Measurements from ENCODE around the gene GABARAP. TPM values are rescaled to one million over a fixed set of nuclear protein-coding genes. Genes with fewer than 3 reads are reported as not detected.

GABARAP gene
- total and polyA plus RNA-seq, 7 experiments from 2014 or later: 214 to 950 (median 296) TPM

DNA sequence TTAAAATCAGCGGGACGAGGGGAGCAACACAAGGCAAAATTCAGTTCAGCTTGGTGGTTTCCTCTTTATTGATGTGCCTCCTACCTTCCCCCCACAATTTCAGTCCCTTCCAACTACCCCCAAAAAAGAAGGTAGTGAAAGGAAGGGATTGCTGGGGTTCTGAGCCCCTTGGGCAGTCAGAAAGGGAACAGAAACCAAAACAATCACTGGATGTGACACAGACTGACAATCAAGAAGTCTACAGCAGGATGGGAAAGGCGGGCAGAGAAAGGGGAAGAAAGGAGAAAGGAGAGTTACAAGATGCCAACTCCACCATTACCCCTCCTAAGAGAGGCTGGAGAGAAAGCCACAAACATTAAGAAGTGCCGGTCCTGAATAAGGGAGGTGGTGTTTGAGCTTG, 1.9 kb downstream of the GABARAP start:
- H3K36me3 ChIP-seq (ENCODE audit: control insufficient read depth in 2 of 3, insufficient read depth in 3 of 3, low read length in 3 of 3): peaks cover 5 to 47% (median 13%) of the 10 kb centered on the region in 3 experiments
- peaks cover 5 to 32% (median 21%) of the 10 kb centered on the region in 5 donors for H3K36me3 Mint-ChIP-seq
- DNase-seq: no peak
- peaks cover 38 to 57% (median 52%) of the 10 kb centered on the region in 7 donors for H3K4me1 Mint-ChIP-seq
- peaks cover 22 to 37% of the 10 kb centered on the region in 2 donors for H3K4me1 ChIP-seq (ENCODE audit: control insufficient read depth in 2 of 2, insufficient read depth in 2 of 2, low read length in 2 of 2)
- H3K4me3 ChIP-seq (ENCODE audit: low read length): no peak overlapping the region
- no peaks in the 10 kb centered on the region for H3K27me3 ChIP-seq (ENCODE audit: control insufficient read depth in 2 of 2, insufficient read depth in 2 of 2, low read length in 2 of 2)
- H3K9me3 ChIP-seq (ENCODE audit: control insufficient read depth in 2 of 3, low read length in 3 of 3): no peaks in the 10 kb centered on the region
- H3K4me3 Mint-ChIP-seq: peak overlapping the region; percentile 88 to 98 (median 95)
- H3K9me3 Mint-ChIP-seq: peaks cover 0 to 10% (median 0%) of the 10 kb centered on the region in 11 donors
- POLR2A ChIA-PET: interaction anchor here (0.6 to 14.4 kb wide), 10 partner anchors 8 to 447 kb away, joined by 3 to 265 read pairs (median 13); partner anchors contain the start of genes ACADVL, ACAP1, CTDNEP1 and DLG4
- intact Hi-C loops (cut with micrococcal nuclease): loop anchor here in 1 of 2 donors (5.0 kb wide), 1 partner anchor 588 kb away; the partner anchor contains the start of genes C17orf100 and MED31
- H3K27ac ChIP-seq (ENCODE audit: low read depth, low read length): peak overlapping the region; percentile 92
- H3K27ac Mint-ChIP-seq: peak overlapping the region; percentile 29 to 100 (median 97)
- H3K27me3 Mint-ChIP-seq: peaks cover 0 to 5% (median 0%) of the 10 kb centered on the region in 5 donors
- no peak for ATAC-seq
- CTCF ChIA-PET: no interaction called here

DNA sequence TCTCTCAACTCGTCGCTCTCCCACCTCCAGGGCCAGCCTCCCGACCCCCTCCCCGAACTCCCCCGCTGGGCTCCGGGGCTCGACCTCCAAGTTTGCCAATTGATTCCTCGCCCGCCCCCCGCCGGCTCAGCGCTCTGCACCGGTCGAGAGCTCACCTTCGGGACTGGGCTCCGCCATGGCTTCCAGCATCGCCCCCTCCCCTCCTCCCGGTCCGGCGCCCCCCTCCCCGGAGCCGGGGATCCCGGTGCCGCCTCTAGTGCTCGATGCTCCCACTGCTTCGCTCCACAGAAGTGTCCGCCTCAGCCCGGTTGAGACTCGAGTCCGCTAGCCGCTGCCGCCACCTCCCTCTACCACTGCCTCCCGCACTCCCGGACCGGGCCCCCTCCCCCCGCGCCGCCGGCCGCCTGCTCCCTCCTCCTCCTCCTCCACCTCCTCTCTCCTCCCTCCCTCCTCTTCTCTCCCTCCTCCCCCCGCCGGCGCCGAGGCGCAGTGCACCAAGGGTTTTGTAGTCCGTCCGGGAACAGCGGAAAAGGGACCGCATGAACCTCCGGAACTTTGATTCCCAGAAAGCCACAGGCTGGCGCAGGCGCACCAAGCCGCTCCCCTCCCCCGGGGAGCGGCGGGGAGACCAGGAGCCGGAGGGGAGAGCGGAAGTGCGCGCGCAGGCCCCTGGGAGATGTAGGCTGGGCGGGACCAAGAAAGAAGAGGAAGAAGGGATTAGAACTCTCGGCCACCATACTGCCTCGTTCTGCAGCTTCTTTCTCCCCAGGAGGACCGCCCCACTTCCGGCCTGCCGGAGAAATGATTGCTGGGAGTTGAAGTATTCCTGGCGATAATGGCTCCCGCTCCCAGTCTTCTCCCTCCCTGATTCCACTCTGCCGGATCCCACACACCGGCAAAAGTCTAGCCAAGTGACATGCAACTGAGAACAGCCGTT, 2.9 kb downstream of the GABARAP start, which contains the start of gene PHF23:
Gene PHF23 (minus strand): TSS at position 367 of the 937 bp plus-strand sequence. CDS start 178 bp downstream, at position 189.
- DNase-seq (peak; percentile 91 to 98 (median 97)), ATAC-seq (peak; percentile 78)
- Histone ChIP-seq H3K36me3 (ENCODE audit: control insufficient read depth in 2 of 3, insufficient read depth in 3 of 3, low read length in 3 of 3) (peaks cover 5 to 49% (median 8%) of the 10 kb centered on the region in 3 experiments), H3K4me1 (ENCODE audit: control insufficient read depth in 2 of 2, insufficient read depth in 2 of 2, low read length in 2 of 2) (peaks cover 32 to 44% of the 10 kb centered on the region in 2 donors), H3K9me3 (ENCODE audit: control insufficient read depth in 2 of 3, low read length in 3 of 3) (no peaks in the 10 kb centered on the region), H3K27ac (ENCODE audit: low read depth, low read length) (peak within 1 kb of the TSS; percentile 92), H3K4me3 (ENCODE audit: low read length) (peak within 1 kb of the TSS; percentile 76), H3K27me3 (ENCODE audit: control insufficient read depth in 2 of 2, insufficient read depth in 2 of 2, low read length in 2 of 2) (no peaks in the 10 kb centered on the region)
- Mint-ChIP-seq H3K4me1 (peaks cover 38 to 67% (median 60%) of the 10 kb centered on the region in 7 donors), H3K9me3 (peaks cover 0 to 13% (median 0%) of the 10 kb centered on the region in 11 donors), H3K27ac (peak within 1 kb of the TSS; percentile 55 to 100 (median 95)), H3K27me3 (peaks cover 0 to 7% (median 0%) of the 10 kb centered on the region in 5 donors), H3K4me3 (peak within 1 kb of the TSS; percentile 88 to 98 (median 95)), H3K36me3 (peaks cover 5 to 34% (median 18%) of the 10 kb centered on the region in 5 donors)
- intact Hi-C loops (cut with micrococcal nuclease): loop anchor here (1.0 to 10.0 kb wide), 18 partner anchors 13 to 917 kb away; partner anchors contain the start of genes EIF5A (in 2 of the 2), ELP5 (in 2 of the 2), TMEM102 (in 2 of the 2) and TP53 (in 2 of the 2)
- ChIA-PET CTCF (interaction anchor here (1.6 kb wide), 1 partner anchor 19 kb away, joined by 9 read pairs; the partner anchor contains the start of genes ACADVL and DLG4), POLR2A (interaction anchor here (0.6 to 14.4 kb wide), 14 partner anchors 11 to 448 kb away, joined by 3 to 265 read pairs (median 5); partner anchors contain the start of genes ACADVL, ACAP1, CTDNEP1 and DLG4)

DNA sequence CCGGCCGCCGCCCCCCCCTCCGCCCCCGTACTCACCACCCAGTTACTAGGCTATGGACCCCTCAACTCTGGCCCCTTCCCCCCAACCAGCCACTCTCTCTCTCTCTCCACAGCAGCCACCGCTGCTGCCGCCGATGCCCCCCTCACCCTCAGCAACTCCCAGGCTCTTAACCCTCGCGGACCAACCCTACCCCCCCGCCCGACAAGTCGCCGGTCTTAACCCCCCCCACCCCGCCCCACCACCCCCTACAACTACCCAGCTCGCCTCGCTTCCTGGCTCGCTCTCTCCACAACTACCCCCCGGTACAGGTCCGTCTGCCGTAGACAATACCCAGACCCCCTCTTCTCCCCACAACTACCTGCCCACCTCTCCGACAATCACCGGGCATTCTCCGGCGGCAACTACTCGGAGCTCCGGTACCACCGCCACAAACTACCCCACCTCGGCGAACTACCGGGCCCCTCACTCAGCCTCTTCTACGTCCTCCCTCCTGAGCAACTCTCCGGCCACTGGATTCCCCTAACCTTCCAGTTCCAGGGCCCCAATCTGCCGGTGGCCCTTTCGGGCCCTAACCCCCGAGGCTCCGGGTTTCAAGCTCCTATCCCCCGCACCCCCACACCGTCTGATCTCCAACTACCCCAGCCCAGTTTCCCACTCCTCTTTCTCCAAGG, 3.7 kb downstream of the GABARAP start:
- peak overlapping the region; percentile 55 to 100 (median 90) for H3K27ac Mint-ChIP-seq
- no peak for ATAC-seq
- H3K4me1 ChIP-seq (ENCODE audit: control insufficient read depth in 2 of 2, insufficient read depth in 2 of 2, low read length in 2 of 2): peaks cover 32 to 43% of the 10 kb centered on the region in 2 donors

DNA sequence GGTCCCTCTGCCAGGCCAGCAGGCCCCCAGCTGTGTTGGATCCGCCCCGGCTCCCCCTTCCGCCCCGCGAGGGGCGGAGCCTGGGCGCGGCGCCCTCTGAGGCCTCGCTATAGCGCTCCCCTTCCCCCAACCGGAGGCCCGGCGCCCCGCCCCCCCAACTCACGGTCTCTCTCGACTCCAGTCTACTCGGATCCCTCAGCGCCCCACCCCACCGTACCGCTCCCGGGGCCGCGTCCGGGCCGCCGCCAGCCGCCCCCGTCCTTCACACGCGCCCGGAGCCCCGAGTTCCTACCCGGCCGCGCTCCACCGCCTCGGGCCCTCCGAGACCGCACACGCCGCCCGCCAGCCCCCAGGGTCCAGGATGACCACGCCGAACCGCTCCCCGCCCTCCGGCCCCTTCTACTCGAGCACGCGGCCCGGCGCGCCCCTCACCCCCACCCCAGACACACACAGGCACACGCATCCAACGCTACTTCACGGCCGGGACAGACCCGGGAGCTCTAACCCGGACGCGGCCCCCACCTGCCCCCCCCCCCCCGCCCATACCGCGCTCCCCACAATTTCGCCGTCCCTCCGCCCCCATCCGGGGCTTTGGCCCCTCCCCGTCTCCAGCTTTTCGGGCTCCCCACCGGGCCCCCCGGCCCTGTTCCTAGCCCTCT, 4.4 kb downstream of the GABARAP start:
- intact Hi-C loops (cut with micrococcal nuclease): loop anchor here (1.0 to 10.0 kb wide), 5 partner anchors 25 to 919 kb away; partner anchors contain the start of genes TP53 (in 2 of the 2), PER1 (in 1 of the 2) and WRAP53 (in 1 of the 2)
- H3K4me1 ChIP-seq (ENCODE audit: control insufficient read depth in 2 of 2, insufficient read depth in 2 of 2, low read length in 2 of 2): peaks cover 35 to 42% of the 10 kb centered on the region in 2 donors
- H3K4me3 Mint-ChIP-seq: peak overlapping the region; percentile 88 to 98 (median 94)
- peaks cover 0 to 10% (median 0%) of the 10 kb centered on the region in 11 donors for H3K9me3 Mint-ChIP-seq
- peaks cover 5 to 32% (median 16%) of the 10 kb centered on the region in 5 donors for H3K36me3 Mint-ChIP-seq
- ChIA-PET POLR2A (interaction anchor here (0.5 to 14.4 kb wide), 15 partner anchors 12 to 926 kb away, joined by 3 to 265 read pairs (median 5); partner anchors contain the start of genes ACADVL, ACAP1, CTDNEP1 and DLG4), CTCF (interaction anchor here (0.6 kb wide), 1 partner anchor 68 kb away, joined by 3 read pairs; no protein-coding TSS in a partner anchor)
- peaks cover 43 to 74% (median 66%) of the 10 kb centered on the region in 7 donors for H3K4me1 Mint-ChIP-seq
- H3K27ac Mint-ChIP-seq: peak overlapping the region; percentile 55 to 98 (median 89)
- peak overlapping the region; percentile 29 for H3K4me3 ChIP-seq (ENCODE audit: low read length)
- H3K27me3 Mint-ChIP-seq: peaks cover 0 to 5% (median 0%) of the 10 kb centered on the region in 5 donors
- H3K27me3 ChIP-seq (ENCODE audit: control insufficient read depth in 2 of 2, insufficient read depth in 2 of 2, low read length in 2 of 2): no peaks in the 10 kb centered on the region
- ATAC-seq: peak; percentile 19
- H3K27ac ChIP-seq (ENCODE audit: low read depth, low read length): peak overlapping the region; percentile 92
- no peaks in the 10 kb centered on the region for H3K9me3 ChIP-seq (ENCODE audit: control insufficient read depth in 2 of 3, low read length in 3 of 3)
- DNase-seq: peak; percentile 57 to 86 (median 71)
- H3K36me3 ChIP-seq (ENCODE audit: control insufficient read depth in 2 of 3, insufficient read depth in 3 of 3, low read length in 3 of 3): peaks cover 5 to 49% (median 7%) of the 10 kb centered on the region in 3 experiments

More for the DNA sequence above, 3.7 kb downstream of the GABARAP start:
- Mint-ChIP-seq H3K4me1 (peaks cover 41 to 72% (median 64%) of the 10 kb centered on the region in 7 donors), H3K27me3 (peaks cover 0 to 7% (median 0%) of the 10 kb centered on the region in 5 donors), H3K4me3 (peak overlapping the region; percentile 88 to 98 (median 94)), H3K9me3 (peaks cover 0 to 14% (median 0%) of the 10 kb centered on the region in 11 donors), H3K36me3 (peaks cover 5 to 32% (median 16%) of the 10 kb centered on the region in 5 donors)
- CTCF ChIA-PET: interaction anchor here (0.6 to 1.6 kb wide), 2 partner anchors 18 to 67 kb away, joined by 3 to 9 read pairs; partner anchors contain the start of genes ACADVL and DLG4
- intact Hi-C loops (cut with micrococcal nuclease): loop anchor here (1.0 to 10.0 kb wide), 18 partner anchors 14 to 918 kb away; partner anchors contain the start of genes EIF5A (in 2 of the 2), ELP5 (in 2 of the 2), TMEM102 (in 2 of the 2) and TP53 (in 2 of the 2)
- Histone ChIP-seq H3K36me3 (ENCODE audit: control insufficient read depth in 2 of 3, insufficient read depth in 3 of 3, low read length in 3 of 3) (peaks cover 5 to 49% (median 7%) of the 10 kb centered on the region in 3 experiments), H3K4me3 (ENCODE audit: low read length) (peak overlapping the region; percentile 76), H3K27ac (ENCODE audit: low read depth, low read length) (peak overlapping the region; percentile 92), H3K9me3 (ENCODE audit: control insufficient read depth in 2 of 3, low read length in 3 of 3) (no peaks in the 10 kb centered on the region), H3K27me3 (ENCODE audit: control insufficient read depth in 2 of 2, insufficient read depth in 2 of 2, low read length in 2 of 2) (no peaks in the 10 kb centered on the region)
- DNase-seq: peak in 1 of 9 donors; percentile 39
- POLR2A ChIA-PET: interaction anchor here (0.6 to 14.4 kb wide), 16 partner anchors 12 to 900 kb away, joined by 3 to 265 read pairs (median 4); partner anchors contain the start of genes ACADVL, ACAP1, CTDNEP1 and DLG4

DNA sequence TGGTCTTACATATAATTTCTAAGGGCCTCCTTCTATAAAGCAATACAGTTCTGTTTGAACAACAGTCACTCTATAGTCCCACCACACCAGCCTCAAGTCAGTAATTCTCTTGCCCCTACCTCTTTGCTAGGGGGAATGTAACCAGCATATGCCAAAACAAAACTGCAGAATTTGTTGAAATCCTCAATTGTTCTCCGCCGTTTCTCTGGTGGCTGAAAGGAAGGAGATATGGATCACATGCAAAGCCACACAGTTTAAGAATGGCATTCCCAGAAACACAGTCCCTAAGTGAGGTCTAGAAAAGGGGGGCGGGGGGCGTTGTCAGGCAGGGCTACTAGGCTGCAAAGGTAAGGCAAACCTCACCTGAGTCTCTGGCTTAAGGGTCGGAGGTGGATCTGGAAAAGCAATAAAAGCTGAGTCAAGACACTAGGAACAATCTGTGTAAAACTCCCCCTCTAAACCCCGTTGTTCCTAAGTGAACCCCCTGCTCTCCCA, 4.9 kb downstream of the GABARAP start:
- peaks cover 36 to 42% of the 10 kb centered on the region in 2 donors for H3K4me1 ChIP-seq (ENCODE audit: control insufficient read depth in 2 of 2, insufficient read depth in 2 of 2, low read length in 2 of 2)
- CTCF ChIA-PET: interaction anchor here (0.5 to 1.5 kb wide), 2 partner anchors 25 to 31 kb away, joined by 3 read pairs; no protein-coding TSS in a partner anchor
- no peaks in the 10 kb centered on the region for H3K9me3 ChIP-seq (ENCODE audit: control insufficient read depth in 2 of 3, low read length in 3 of 3)
- Mint-ChIP-seq H3K36me3 (peaks cover 5 to 32% (median 12%) of the 10 kb centered on the region in 5 donors), H3K4me3 (peak overlapping the region; percentile 88 to 98 (median 94)), H3K9me3 (peaks cover 0 to 7% (median 0%) of the 10 kb centered on the region in 11 donors), H3K27ac (peak overlapping the region; percentile 55 to 98 (median 83)), H3K27me3 (peaks cover 0 to 2% (median 0%) of the 10 kb centered on the region in 5 donors), H3K4me1 (peaks cover 46 to 73% (median 66%) of the 10 kb centered on the region in 7 donors)
- POLR2A ChIA-PET: interaction anchor here (0.5 to 14.4 kb wide), 5 partner anchors 18 to 927 kb away, joined by 3 to 265 read pairs (median 14); partner anchors contain the start of genes ACADVL, DLG4, SLC16A13 and TP53
- no peak for ATAC-seq
- no peaks in the 10 kb centered on the region for H3K27me3 ChIP-seq (ENCODE audit: control insufficient read depth in 2 of 2, insufficient read depth in 2 of 2, low read length in 2 of 2)
- intact Hi-C loops (cut with micrococcal nuclease): loop anchor here in 1 of 2 donors (5.0 to 10.0 kb wide), 2 partner anchors 450 to 917 kb away; partner anchors contain the start of genes PER1, TP53 and WRAP53
- H3K4me3 ChIP-seq (ENCODE audit: low read length): peak overlapping the region; percentile 29
- peak in 1 of 9 donors; percentile 29 for DNase-seq
- peak overlapping the region; percentile 92 for H3K27ac ChIP-seq (ENCODE audit: low read depth, low read length)
- H3K36me3 ChIP-seq (ENCODE audit: control insufficient read depth in 2 of 3, insufficient read depth in 3 of 3, low read length in 3 of 3): peaks cover 5 to 49% (median 7%) of the 10 kb centered on the region in 3 experiments

Measured in naive thymus-derived CD4-positive, alpha-beta T cell (primary cell).